Endothelial cell of umbilical vein (primary cell): ENCODE measurements around the gene CERCAM.

Source experiments
- MYC ChIP-seq: IDR thresholded peaks from one replicate; pipeline ENCODE4 v1.6.1; 2011; ENCODE audit warnings: mild to moderate bottlenecking, low read depth, low read length
- POLR2A ChIP-seq: IDR thresholded peaks from 2 replicates; pipeline ENCODE4 v1.6.1; 2012; ENCODE audit warnings: low read depth, mild to moderate bottlenecking, control low read depth, low read length
- TF ChIP-seq, protein P1 (sequence below), 2 donors: IDR thresholded peaks; 1 replicate in 1 of 2; 2 replicates in 1 of 2; pipeline ENCODE4 v1.5.1; 2011; ENCODE audit warnings: low read length in 2 of 2, mild to moderate bottlenecking in 2 of 2, moderate library complexity in 2 of 2, control low read depth in 1 of 2, inconsistent platforms in 1 of 2, low read depth in 1 of 2; ENCODE audit not compliant: insufficient read depth in 1 of 2; ENCODE audit errors: extremely low read depth in 1 of 2

DNA sequence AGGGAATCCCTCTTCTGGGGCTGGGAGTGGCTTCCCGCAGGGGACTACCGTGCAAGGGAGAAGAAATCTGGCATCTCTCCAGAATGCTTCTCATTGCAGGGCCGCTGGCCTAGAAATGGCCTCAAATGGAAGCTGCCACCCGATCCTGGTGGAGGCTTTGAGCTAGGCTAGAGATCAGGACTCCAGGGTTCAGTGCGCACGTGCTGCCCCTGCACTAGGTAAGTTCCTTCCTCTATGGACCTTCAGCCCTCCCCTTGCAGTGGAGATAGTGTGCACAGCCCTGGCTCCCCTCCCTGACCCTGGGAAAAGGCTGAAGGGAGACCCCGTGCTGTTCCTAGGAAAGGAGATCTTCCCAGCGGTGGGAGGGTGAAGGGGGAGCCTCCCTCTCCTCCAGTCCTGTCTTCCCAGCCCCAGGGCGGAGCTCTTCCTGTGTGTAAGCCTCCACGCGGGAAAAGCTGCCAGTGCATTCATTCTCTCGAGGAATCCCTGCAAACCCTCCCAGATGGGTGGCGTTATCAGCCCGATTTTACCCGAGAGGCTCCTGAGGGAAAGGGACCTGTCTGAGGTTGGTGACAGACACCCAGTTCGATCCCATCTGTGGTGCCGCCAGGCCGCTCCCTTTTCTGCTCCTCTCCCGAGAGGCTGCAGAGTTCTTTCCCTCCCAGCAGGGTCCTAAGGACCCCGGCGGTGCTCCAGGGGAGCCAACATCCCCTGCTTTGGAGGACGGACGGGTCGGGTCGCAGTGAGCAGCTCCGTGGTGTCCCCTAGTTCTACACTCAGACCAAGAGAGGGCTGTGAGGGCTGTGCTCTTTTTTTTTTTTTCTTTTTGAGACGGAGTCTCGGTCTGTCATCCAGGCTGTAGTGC is 1.4 kb upstream of the CERCAM start:
- TF ChIP-seq, protein P1, sequence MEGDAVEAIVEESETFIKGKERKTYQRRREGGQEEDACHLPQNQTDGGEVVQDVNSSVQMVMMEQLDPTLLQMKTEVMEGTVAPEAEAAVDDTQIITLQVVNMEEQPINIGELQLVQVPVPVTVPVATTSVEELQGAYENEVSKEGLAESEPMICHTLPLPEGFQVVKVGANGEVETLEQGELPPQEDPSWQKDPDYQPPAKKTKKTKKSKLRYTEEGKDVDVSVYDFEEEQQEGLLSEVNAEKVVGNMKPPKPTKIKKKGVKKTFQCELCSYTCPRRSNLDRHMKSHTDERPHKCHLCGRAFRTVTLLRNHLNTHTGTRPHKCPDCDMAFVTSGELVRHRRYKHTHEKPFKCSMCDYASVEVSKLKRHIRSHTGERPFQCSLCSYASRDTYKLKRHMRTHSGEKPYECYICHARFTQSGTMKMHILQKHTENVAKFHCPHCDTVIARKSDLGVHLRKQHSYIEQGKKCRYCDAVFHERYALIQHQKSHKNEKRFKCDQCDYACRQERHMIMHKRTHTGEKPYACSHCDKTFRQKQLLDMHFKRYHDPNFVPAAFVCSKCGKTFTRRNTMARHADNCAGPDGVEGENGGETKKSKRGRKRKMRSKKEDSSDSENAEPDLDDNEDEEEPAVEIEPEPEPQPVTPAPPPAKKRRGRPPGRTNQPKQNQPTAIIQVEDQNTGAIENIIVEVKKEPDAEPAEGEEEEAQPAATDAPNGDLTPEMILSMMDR (IDR thresholded peaks at IDR 0.05; ENCODE audit: extremely low read depth in 1 of 2, insufficient read depth in 1 of 2, low read depth in 1 of 2, low read length in 2 of 2) = no peak
- TF ChIP-seq POLR2A (no peak), MYC (no peak)
